NCI-H1436 (cell line): ENCODE results near the gene BRD9.
"Not testable (repeated sequence)": the region's sequence is repeated elsewhere in the genome, so short reads cannot be mapped to it uniquely, and the experiment has no call there.

ENCODE experiments used
- DNase-seq: peaks from one replicate; lab custom pipeline; 2025; lab: John Stamatoyannopoulos, UW

BRD9 gene

GRCh38 chr5:843926-844325 lies 48.7 kb downstream of the BRD9 start:
- DNase-seq: not testable (repeated sequence)

GRCh38 chr5:843371-843770 lies 49.2 kb downstream of the BRD9 start:
- DNase-seq: not testable (repeated sequence)

GRCh38 chr5:842402-843221 lies 50.0 kb downstream of the BRD9 start:
- not testable (repeated sequence) for DNase-seq

- DNase-seq: not testable (repeated sequence)
Measured at GRCh38 chr5:841531-842401, 50.8 kb downstream of the BRD9 start.

- not testable (repeated sequence) for DNase-seq
Measured at GRCh38 chr5:840974-841435, 51.6 kb downstream of the BRD9 start.

- not testable (repeated sequence) for DNase-seq
Measured at GRCh38 chr5:840118-840973, 52.3 kb downstream of the BRD9 start.

- not testable (repeated sequence) for DNase-seq
Measured at GRCh38 chr5:838431-838851, 54.2 kb downstream of the BRD9 start.

GRCh38 chr5:837621-838121 lies 54.9 kb downstream of the BRD9 start:
- not testable (repeated sequence) for DNase-seq

- not testable (repeated sequence) for DNase-seq
Measured at GRCh38 chr5:835933-836612, 56.5 kb downstream of the BRD9 start.

- DNase-seq: not testable (repeated sequence)
Measured at GRCh38 chr5:834013-834412, 58.6 kb downstream of the BRD9 start.

- not testable (repeated sequence) for DNase-seq
Measured at GRCh38 chr5:828194-828593, 64.4 kb downstream of the BRD9 start.

- not testable (repeated sequence) for DNase-seq
Measured at GRCh38 chr5:825544-825943, 67.1 kb downstream of the BRD9 start.

- no peak for DNase-seq
Measured at GRCh38 chr5:821504-821903, 71.1 kb downstream of the BRD9 start.

- no peak for DNase-seq
Measured at GRCh38 chr5:820245-820644, 72.4 kb downstream of the BRD9 start.

- no peak for DNase-seq
Measured at GRCh38 chr5:819078-819477, 73.5 kb downstream of the BRD9 start.

GRCh38 chr5:816176-816575 lies 76.4 kb downstream of the BRD9 start:
- DNase-seq: no peak

GRCh38 chr5:815449-815848 lies 77.2 kb downstream of the BRD9 start:
- no peak for DNase-seq
